Measurements from ENCODE around the gene NCOA7. TPM values are rescaled to one million over a fixed set of nuclear protein-coding genes. Genes with fewer than 3 reads are reported as not detected.

Gene NCOA7
- total RNA-seq, 1 donor, result 52.7 TPM

DNA sequence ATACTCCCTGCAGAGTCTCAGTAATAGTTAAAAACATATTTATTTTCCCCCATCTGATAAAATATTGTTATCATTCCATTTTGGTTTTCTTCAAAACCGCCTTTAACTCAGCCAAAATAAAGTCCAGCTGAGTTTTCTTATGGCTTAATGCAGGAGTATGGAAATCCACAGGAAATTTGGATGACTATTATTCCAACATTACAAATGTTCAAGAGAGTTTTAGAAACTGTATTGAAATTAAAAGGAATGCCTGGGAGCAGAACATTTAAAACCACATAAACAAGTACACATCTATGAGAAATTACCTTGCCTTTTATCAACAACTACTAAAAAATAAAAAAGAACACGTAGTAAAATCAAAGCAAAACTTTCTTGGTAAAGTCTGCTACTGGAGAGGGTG lies 45.7 kb downstream of the NCOA7 start:
- TF ChIP-seq, protein P1, sequence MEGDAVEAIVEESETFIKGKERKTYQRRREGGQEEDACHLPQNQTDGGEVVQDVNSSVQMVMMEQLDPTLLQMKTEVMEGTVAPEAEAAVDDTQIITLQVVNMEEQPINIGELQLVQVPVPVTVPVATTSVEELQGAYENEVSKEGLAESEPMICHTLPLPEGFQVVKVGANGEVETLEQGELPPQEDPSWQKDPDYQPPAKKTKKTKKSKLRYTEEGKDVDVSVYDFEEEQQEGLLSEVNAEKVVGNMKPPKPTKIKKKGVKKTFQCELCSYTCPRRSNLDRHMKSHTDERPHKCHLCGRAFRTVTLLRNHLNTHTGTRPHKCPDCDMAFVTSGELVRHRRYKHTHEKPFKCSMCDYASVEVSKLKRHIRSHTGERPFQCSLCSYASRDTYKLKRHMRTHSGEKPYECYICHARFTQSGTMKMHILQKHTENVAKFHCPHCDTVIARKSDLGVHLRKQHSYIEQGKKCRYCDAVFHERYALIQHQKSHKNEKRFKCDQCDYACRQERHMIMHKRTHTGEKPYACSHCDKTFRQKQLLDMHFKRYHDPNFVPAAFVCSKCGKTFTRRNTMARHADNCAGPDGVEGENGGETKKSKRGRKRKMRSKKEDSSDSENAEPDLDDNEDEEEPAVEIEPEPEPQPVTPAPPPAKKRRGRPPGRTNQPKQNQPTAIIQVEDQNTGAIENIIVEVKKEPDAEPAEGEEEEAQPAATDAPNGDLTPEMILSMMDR (IDR thresholded peaks at IDR 0.05; ENCODE audit: insufficient read depth, low read depth, low read length), result no peak
- DNase-seq (ENCODE audit: low read depth), result peak; percentile 67
- H3K4me3 ChIP-seq (ENCODE audit: low read depth, low read length), result no peak overlapping the region

DNA sequence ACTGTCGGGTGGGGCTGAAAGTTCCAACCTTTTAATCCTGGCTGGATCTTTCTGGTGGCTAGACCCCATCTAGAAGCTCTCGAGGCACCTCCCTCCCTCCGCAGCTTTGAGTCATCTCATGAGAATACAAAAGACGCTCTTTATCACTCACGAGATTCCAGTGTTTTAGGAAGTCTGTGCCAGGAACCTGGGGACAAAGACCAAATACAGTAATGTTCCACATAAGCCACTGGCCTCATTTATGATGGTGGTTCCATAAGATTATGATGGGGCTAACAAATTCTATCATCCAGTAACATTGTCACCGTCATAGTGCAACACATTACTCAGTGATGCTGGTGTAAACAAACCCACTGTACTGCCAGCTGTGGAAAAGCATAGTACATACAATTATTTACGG lies 48.7 kb downstream of the NCOA7 start:
- TF ChIP-seq, protein P1 (IDR thresholded peaks at IDR 0.05; ENCODE audit: insufficient read depth, low read depth, low read length), result no peak
- DNase-seq (ENCODE audit: low read depth), result peak; percentile 34
- no peak overlapping the region for H3K4me3 ChIP-seq (ENCODE audit: low read depth, low read length)

DNA sequence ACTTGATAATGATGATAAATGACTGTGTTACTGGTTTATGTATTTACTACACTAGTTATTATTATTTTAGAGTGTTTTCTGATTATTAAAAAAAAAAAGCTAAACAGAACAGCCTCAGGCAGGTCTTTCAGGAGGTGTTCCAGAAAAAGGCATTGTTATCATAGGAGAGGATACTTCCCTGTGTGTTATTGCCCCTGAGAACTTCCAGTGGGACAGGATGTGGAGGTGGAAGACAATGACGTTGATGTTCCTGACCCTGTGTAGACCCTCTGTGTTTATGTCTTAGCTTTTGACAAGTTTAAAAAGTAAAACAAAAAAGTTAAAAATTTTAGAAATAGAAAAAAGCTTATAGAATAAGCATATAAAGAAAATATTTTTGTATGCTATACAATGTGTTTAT lies 49.1 kb downstream of the NCOA7 start:
- TF ChIP-seq, protein P1 (IDR thresholded peaks at IDR 0.05; ENCODE audit: insufficient read depth, low read depth, low read length), result no peak
- no peak overlapping the region for H3K4me3 ChIP-seq (ENCODE audit: low read depth, low read length)
- no peak for DNase-seq (ENCODE audit: low read depth)

DNA sequence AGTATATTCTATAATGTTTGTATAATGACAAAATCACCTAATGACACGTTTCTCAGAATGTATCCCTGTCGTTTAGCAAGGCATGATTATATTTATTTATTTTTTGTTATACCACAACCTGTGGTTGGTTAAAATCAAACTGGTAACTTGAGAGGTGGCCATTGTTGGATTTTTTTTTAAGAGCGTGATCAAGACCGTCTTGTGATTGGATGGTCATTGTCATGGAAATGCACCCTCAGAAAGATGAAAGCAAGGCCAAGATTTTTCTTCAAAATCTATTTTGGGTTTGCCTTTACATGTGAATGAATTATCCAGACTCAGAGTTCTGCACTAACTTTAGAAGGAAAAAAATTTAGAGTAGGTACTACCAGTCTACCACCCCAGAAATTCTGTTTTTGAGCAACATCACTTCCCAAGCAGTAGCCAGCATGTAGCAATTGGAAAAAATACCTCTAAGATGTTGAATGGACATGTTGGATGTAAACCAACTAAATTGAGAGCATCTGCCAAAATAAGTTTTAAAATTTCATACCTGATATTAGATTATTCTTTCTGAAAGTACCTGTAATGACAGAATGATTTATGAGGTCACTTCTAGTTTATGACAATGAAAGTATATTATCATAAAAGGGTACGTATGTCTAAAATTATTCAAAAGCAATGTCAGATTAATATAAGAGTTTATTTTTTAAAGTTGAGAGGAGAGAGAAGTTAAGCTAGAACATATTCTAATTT lies 50.8 kb downstream of the NCOA7 start:
- TF ChIP-seq, protein P1 (IDR thresholded peaks at IDR 0.05; ENCODE audit: insufficient read depth, low read depth, low read length), result no peak
- no peak for DNase-seq (ENCODE audit: low read depth)
- no peak overlapping the region for H3K4me3 ChIP-seq (ENCODE audit: low read depth, low read length)

DNA sequence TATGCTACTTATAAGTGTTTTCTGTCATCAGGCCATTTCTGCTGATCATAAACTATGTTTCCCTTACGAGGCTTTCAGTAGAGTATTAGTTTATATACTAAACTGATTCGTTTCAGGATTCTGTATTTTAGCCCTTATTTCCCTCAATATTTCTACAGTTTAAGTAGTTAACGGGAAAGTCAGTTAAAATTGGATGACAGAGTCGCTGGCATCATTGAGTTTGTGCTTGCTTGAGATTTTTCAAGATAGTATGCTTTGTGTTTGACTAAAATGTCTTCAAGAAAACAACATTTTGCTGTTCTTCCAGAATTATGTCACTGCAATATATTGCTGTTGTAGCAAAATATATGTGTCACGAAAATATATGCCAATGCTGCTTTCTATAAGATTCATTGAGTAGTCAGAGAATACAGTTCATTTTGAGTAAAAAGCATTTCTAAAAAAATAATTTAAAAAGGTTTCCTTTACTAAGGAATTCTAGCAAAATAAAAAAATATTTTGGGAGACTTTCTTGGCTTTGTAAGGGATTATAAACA lies 51.4 kb downstream of the NCOA7 start:
- TF ChIP-seq, protein P1 (IDR thresholded peaks at IDR 0.05; ENCODE audit: insufficient read depth, low read depth, low read length), result no peak
- no peak for DNase-seq (ENCODE audit: low read depth)
- H3K4me3 ChIP-seq (ENCODE audit: low read depth, low read length), result no peak overlapping the region

DNA sequence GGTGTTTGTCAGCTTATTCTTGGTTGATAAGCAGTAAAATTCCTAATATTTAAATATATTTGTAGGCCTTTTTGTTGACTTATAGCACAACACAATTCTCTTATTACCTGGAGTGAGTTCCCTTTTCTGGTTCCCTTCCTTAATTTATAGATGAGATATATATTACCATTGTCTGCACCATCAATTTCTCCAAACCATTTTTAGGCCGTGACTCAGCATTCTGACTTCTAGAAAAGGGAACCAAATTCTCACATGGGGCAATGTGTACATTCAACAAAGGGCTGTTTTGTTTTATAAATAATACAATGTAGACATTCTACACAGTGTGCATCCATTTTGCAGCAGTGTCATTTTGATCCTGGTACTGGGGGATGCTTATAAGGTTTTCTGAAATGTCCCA lies 52.8 kb downstream of the NCOA7 start:
- TF ChIP-seq, protein P1 (IDR thresholded peaks at IDR 0.05; ENCODE audit: insufficient read depth, low read depth, low read length), result no peak
- no peak for DNase-seq (ENCODE audit: low read depth)
- H3K4me3 ChIP-seq (ENCODE audit: low read depth, low read length), result no peak overlapping the region

Measured in fibroblast of villous mesenchyme (primary cell).